ENCODE measurements around the gene PXYLP1.

DNA sequence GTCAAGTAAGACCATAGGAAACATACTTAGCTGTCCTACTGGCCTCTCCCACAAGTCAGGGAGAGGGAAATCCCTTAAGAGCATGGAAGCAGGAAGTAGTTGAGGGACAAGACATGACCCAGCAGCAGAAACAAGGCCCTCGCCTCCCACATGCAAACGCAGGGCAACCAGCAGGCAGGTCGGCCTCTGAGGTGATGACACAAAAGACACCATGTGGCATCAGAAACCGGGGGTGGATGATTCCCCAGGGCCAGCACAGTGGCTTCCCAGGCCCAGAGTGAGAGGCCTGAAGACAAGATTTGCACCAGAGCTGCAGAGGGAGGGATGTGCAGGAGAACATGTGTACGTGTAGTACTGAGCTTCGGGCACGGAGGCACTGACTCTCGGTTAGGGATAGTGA lies 26.3 kb downstream of the PXYLP1 start:
- TF ChIP-seq, protein P1, sequence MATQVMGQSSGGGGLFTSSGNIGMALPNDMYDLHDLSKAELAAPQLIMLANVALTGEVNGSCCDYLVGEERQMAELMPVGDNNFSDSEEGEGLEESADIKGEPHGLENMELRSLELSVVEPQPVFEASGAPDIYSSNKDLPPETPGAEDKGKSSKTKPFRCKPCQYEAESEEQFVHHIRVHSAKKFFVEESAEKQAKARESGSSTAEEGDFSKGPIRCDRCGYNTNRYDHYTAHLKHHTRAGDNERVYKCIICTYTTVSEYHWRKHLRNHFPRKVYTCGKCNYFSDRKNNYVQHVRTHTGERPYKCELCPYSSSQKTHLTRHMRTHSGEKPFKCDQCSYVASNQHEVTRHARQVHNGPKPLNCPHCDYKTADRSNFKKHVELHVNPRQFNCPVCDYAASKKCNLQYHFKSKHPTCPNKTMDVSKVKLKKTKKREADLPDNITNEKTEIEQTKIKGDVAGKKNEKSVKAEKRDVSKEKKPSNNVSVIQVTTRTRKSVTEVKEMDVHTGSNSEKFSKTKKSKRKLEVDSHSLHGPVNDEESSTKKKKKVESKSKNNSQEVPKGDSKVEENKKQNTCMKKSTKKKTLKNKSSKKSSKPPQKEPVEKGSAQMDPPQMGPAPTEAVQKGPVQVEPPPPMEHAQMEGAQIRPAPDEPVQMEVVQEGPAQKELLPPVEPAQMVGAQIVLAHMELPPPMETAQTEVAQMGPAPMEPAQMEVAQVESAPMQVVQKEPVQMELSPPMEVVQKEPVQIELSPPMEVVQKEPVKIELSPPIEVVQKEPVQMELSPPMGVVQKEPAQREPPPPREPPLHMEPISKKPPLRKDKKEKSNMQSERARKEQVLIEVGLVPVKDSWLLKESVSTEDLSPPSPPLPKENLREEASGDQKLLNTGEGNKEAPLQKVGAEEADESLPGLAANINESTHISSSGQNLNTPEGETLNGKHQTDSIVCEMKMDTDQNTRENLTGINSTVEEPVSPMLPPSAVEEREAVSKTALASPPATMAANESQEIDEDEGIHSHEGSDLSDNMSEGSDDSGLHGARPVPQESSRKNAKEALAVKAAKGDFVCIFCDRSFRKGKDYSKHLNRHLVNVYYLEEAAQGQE (IDR thresholded peaks at IDR 0.05; ENCODE audit: low read depth), result no peak
- no peak for TF ChIP-seq RAD21 (IDR thresholded peaks at IDR 0.05; ENCODE audit: low read depth)
- TF ChIP-seq EP300 (IDR thresholded peaks at IDR 0.05; ENCODE audit: borderline replicate concordance), result no peak
- no peak for TF ChIP-seq TEAD4 (IDR thresholded peaks at IDR 0.05)
- TF ChIP-seq, protein P2, sequence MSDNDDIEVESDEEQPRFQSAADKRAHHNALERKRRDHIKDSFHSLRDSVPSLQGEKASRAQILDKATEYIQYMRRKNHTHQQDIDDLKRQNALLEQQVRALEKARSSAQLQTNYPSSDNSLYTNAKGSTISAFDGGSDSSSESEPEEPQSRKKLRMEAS (IDR thresholded peaks at IDR 0.05), result no peak
- TF ChIP-seq ZBTB7A (IDR thresholded peaks at IDR 0.05; ENCODE audit: low read depth), result no peak
- no peak for TF ChIP-seq TCF12 (IDR thresholded peaks at IDR 0.05; ENCODE audit: low read depth)
- TF ChIP-seq YY1 (IDR thresholded peaks at IDR 0.05; ENCODE audit: low read depth), result no peak
- no peak for TF ChIP-seq FOXM1 (IDR thresholded peaks at IDR 0.05; ENCODE audit: borderline replicate concordance, low read depth)
- no peak for TF ChIP-seq EGR1 (IDR thresholded peaks at IDR 0.05)
- no peak for TF ChIP-seq TAF1 (IDR thresholded peaks at IDR 0.05; ENCODE audit: low read depth)
- no peak for TF ChIP-seq CEBPB (IDR thresholded peaks at IDR 0.05)
